Thoracic aorta (tissue), 2 donors: ENCODE measurements around the gene KIF6. TPM values are rescaled to one million over a fixed set of nuclear protein-coding genes. Genes with fewer than 3 reads are reported as not detected.
"Not testable (repeated sequence)": the region's sequence is repeated elsewhere in the genome, so short reads cannot be mapped to it uniquely, and the experiment has no call there.

ENCODE experiments used
- ATAC-seq: fragments of 150-250 bp; one replicate; pipeline ENCODE4 v1.8.0; 2017; ENCODE audit warnings: low read depth; ENCODE audit not compliant: insufficient number of reproducible peaks, low FRiP score
- DNase-seq: peaks from one replicate; pipeline ENCODE4 v3.0.0-alpha.2; 2020; ENCODE audit warnings: low spot score
- H3K27ac ChIP-seq, 2 donors: fragments of 200-600 bp; sonication (generic); 1 replicate in 1 of 2; 2 replicates in 1 of 2; pipeline ENCODE4 v1.5.1; 2016; ENCODE audit warnings: mild to moderate bottlenecking in 2 of 2, moderate library complexity in 2 of 2
- H3K27me3 ChIP-seq: fragments of 200-600 bp; sonication (generic); replicated peaks from 2 replicates; pipeline ENCODE4 v1.6.0; 2016; ENCODE audit warnings: mild to moderate bottlenecking; ENCODE audit not compliant: insufficient read depth
- H3K36me3 ChIP-seq: fragments of 200-600 bp; sonication (generic); one replicate; pipeline ENCODE4 v1.5.1; 2016
- H3K4me1 ChIP-seq, 2 donors: fragments of 200-600 bp; sonication (generic); 1 replicate in 1 of 2; 2 replicates in 1 of 2; pipeline versions ENCODE4 v1.5.1 to v1.6.0; 2016; ENCODE audit warnings: low read depth in 2 of 2, mild to moderate bottlenecking in 1 of 2; ENCODE audit not compliant: control insufficient read depth in 1 of 2
- H3K4me3 ChIP-seq: fragments of 200-600 bp; sonication (generic); 2 replicates; pipeline ENCODE4 v1.5.1; 2016; ENCODE audit warnings: mild to moderate bottlenecking
- H3K9me3 ChIP-seq: fragments of 200-600 bp; sonication (generic); 2 replicates; pipeline ENCODE4 v1.5.1; 2016
- total RNA-seq, 2 donors: library from RNA; depleted of rRNA; stranded (reverse); fragments of >200 nt; gene quantifications; one replicate each; pipeline versions ENCODE4 v1.1.0 to v1.2.3, GENCODE V29; 2016
- TF ChIP-seq, protein P1 (sequence below): fragments of 200-600 bp; sonication (generic); IDR thresholded peaks from one replicate; pipeline ENCODE4 v1.5.1; 2019; ENCODE audit warnings: antibody characterized with exemption

The KIF6 gene
- total RNA-seq, 2 donors from 2014 or later: not detected

DNA sequence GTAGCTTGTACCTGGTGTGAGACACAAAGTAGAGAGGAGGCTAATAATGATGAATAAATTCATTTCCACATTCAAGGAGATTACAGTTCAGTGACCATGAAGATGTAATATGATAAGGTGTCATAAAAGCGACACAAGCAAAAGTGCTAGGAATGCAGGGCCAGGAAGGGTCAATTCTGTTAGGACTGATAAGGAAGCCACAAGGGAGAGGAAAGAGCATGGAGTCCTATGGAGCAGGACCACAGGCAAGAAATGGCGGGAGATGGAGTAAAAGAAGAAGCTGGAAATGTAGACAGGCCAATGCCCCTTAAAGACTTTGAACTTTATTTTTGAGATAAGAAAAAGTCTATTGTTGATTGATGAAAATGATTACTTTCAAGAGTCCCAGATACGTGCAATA is 240.9 kb downstream of the KIF6 start:
- DNase-seq: no peak
- Histone ChIP-seq H3K27ac (no peak overlapping the region), H3K4me1 (peaks cover 0 to 3% of the 10 kb centered on the region in 2 donors), H3K36me3 (no peaks in the 10 kb centered on the region), H3K27me3 (no peaks in the 10 kb centered on the region), H3K9me3 (no peaks in the 10 kb centered on the region), H3K4me3 (no peak overlapping the region)
- no peak for ATAC-seq
- TF ChIP-seq, protein P1, sequence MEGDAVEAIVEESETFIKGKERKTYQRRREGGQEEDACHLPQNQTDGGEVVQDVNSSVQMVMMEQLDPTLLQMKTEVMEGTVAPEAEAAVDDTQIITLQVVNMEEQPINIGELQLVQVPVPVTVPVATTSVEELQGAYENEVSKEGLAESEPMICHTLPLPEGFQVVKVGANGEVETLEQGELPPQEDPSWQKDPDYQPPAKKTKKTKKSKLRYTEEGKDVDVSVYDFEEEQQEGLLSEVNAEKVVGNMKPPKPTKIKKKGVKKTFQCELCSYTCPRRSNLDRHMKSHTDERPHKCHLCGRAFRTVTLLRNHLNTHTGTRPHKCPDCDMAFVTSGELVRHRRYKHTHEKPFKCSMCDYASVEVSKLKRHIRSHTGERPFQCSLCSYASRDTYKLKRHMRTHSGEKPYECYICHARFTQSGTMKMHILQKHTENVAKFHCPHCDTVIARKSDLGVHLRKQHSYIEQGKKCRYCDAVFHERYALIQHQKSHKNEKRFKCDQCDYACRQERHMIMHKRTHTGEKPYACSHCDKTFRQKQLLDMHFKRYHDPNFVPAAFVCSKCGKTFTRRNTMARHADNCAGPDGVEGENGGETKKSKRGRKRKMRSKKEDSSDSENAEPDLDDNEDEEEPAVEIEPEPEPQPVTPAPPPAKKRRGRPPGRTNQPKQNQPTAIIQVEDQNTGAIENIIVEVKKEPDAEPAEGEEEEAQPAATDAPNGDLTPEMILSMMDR: no peak

DNA sequence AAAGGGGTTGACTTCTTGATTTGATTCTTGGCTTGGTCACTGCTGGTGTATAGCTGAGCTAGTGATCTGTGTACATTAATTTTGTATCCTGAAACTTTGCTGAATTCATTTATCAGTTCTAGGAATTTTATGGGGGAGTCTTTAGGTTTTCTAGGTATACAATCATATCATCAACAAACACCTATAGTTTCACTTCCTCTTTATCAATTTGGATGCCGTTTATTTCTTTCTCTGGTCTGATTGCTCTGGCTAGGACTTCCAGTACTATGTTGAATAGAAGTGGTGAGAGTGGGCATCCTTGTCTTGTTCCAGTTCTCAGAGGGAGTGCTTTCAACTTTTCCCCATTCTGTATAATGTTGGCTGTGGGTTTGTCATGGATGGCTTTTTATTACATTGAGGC is 245.4 kb downstream of the KIF6 start:
- not testable (repeated sequence) for H3K36me3 ChIP-seq, H3K27me3 ChIP-seq, DNase-seq, H3K27ac ChIP-seq, H3K4me3 ChIP-seq, H3K4me1 ChIP-seq, ATAC-seq, H3K9me3 ChIP-seq

DNA sequence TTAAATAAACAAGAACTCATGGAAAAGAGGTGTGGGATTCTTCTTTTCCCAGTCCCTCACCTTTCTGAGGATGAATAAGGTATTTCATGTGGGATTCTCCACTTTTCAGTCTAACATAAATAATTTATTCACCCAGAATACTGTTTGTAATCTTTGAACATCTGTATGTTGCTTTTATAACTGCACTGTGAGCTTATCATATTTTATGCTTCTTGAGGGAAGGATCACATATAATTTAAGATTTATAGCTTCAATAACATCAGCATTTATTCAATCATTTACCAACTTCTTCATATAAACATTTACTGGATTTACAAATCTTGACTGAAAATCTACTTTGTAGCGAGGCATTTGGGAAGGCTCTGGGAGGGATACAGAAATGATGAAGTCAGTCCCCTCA is 248.5 kb downstream of the KIF6 start:
- H3K9me3 ChIP-seq: no peaks in the 10 kb centered on the region
- DNase-seq (no peak), ATAC-seq (no peak)
- H3K36me3 ChIP-seq: no peaks in the 10 kb centered on the region
- H3K4me1 ChIP-seq: peaks cover 5 to 6% of the 10 kb centered on the region in 2 donors
- H3K27ac ChIP-seq: no peak overlapping the region
- TF ChIP-seq, protein P1: no peak
- H3K4me3 ChIP-seq: no peak overlapping the region
- H3K27me3 ChIP-seq: no peaks in the 10 kb centered on the region

DNA sequence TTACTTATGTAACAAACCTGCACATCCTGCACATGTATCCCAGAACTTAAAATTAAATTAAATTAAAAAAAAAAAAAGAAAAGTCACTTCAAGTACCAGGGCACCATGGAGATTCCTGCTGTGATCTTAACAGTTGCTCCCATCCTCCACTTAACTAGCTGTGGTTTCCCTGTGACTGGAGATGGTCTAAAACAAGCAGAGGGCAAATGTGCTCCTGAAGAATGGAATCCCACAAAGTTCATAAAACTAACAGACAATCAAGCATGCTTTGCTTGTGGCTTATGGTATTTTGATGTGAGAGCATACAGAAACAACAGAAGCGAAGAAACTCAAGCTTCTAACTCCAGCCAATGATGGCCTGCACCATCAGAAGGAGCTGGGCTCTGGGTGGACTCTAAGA is 249.1 kb downstream of the KIF6 start:
- H3K27me3 ChIP-seq: no peaks in the 10 kb centered on the region
- no peak for ATAC-seq

DNA sequence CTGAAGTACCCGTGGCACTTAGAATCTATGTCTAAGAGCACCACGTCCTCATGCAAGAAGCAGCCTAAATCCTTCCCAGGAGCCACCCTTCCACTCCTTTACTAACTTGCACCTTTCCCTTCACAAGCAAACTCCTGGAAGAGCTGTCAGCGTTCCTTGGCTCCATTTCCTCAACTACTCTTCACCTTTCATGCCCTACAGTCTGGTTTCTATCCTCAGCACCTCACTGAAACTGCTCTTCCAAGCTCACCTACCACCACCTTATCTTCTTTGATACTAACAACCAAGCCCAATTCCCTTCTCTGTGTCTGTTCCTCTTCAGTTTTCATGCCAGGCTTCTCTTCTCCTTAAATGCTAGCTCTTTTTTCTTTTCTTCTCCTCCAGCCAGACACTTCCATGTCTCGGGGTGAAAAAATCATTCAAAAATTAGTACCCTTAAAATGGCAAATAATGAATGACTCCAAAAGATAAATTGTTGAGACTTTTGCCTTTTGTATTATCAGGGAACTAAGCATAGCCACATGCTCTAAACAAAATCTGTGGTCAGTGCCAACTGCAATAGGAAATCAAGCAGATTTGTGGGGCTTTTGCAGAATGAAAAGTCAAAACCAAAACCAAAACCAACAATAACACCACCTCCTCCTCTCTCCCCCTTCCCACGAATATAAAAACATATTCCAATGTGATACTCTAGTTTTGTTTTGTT is 253.1 kb downstream of the KIF6 start:
- no peaks in the 10 kb centered on the region for H3K36me3 ChIP-seq
- peaks cover 5 to 6% of the 10 kb centered on the region in 2 donors for H3K4me1 ChIP-seq
- H3K9me3 ChIP-seq: no peaks in the 10 kb centered on the region
- H3K27me3 ChIP-seq: no peaks in the 10 kb centered on the region
- no peak for ATAC-seq
- no peak overlapping the region for H3K4me3 ChIP-seq
- no peak overlapping the region for H3K27ac ChIP-seq
- no peak for DNase-seq
- TF ChIP-seq, protein P1: no peak

More for the DNA sequence above, 249.1 kb downstream of the KIF6 start:
- H3K4me3 ChIP-seq: no peak overlapping the region
- no peaks in the 10 kb centered on the region for H3K36me3 ChIP-seq
- no peaks in the 10 kb centered on the region for H3K9me3 ChIP-seq
- no peak for DNase-seq
- H3K4me1 ChIP-seq: peaks cover 5 to 6% of the 10 kb centered on the region in 2 donors
- TF ChIP-seq, protein P1: no peak
- H3K27ac ChIP-seq: no peak overlapping the region

DNA sequence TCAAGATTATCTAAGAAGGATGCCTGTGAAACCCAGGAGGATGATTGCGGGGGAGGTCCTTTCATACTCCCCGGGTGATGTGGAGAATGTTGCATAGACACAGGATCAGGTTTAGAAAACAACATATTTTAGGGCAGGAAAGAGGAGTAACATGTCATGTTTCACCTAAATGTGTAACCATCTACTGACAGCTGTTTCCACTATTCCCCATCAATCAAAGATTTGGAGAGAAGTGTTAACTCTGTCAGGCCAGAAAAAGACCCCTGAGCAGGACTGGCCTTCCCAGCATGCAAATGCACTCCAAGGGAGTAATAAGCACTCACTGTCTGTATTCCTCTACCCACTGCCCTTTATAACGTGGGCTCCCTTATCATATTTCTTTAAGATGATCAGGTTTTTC is 254.7 kb downstream of the KIF6 start:
- TF ChIP-seq, protein P1: no peak
- Histone ChIP-seq H3K9me3 (no peaks in the 10 kb centered on the region), H3K4me1 (peaks cover 5 to 6% of the 10 kb centered on the region in 2 donors), H3K27me3 (no peaks in the 10 kb centered on the region), H3K36me3 (no peaks in the 10 kb centered on the region), H3K27ac (no peak overlapping the region), H3K4me3 (no peak overlapping the region)
- ATAC-seq: no peak
- DNase-seq: no peak
